ENCODE measurements around the gene KRTAP6-2. TPM values are rescaled to one million over a fixed set of nuclear protein-coding genes. Genes with fewer than 3 reads are reported as not detected.

KRTAP6-2 gene
- total and polyA plus RNA-seq, 11 donors, result not detected

- ATAC-seq, result no peak
- no peak for TF ChIP-seq CTCF (IDR thresholded peaks at IDR 0.05)
Observed at GRCh38 chr21:30563630-30564029, 35.1 kb downstream of the KRTAP6-2 start.

GRCh38 chr21:30563072-30563471 is 35.6 kb downstream of the KRTAP6-2 start:
- ATAC-seq (peak in 2 of 4 donors; percentile 47 to 71), DNase-seq (no peak)
- Histone ChIP-seq H3K9me3 (no peaks in the 10 kb centered on the region), H3K36me3 (no peaks in the 10 kb centered on the region), H3K4me3 (no peak overlapping the region), H3K27me3 (no peaks in the 10 kb centered on the region), H3K4me1 (peaks cover 0 to 8% (median 0%) of the 10 kb centered on the region in 12 donors), H3K27ac (no peak overlapping the region)
- 23 to 46% (median 35%) methylated on average over 6 of the region's 6 CpGs for WGBS, 4 donors
- intact Hi-C loops (cut with DNase I), result loop anchor here in 1 of 10 donors (10.0 kb wide), 1 partner anchor 78 kb away; the partner anchor contains the start of genes KRTAP19-1 and KRTAP19-2
- no peak for TF ChIP-seq POLR2A (IDR thresholded peaks at IDR 0.05)

More at GRCh38 chr21:30563630-30564029, 35.1 kb downstream of the KRTAP6-2 start:
- Histone ChIP-seq H3K36me3 (no peaks in the 10 kb centered on the region), H3K27ac (no peak overlapping the region), H3K27me3 (no peaks in the 10 kb centered on the region), H3K9me3 (no peaks in the 10 kb centered on the region), H3K4me3 (no peak overlapping the region), H3K4me1 (peaks cover 0 to 8% (median 0%) of the 10 kb centered on the region in 12 donors)
- intact Hi-C loops (cut with DNase I), result loop anchor here in 1 of 10 donors (10.0 kb wide), 1 partner anchor 79 kb away; the partner anchor contains the start of genes KRTAP19-1 and KRTAP19-2
- WGBS, 4 donors, result 80 to 86% (median 85%) methylated on average over 2 of the region's 2 CpGs
- DNase-seq, result no peak

GRCh38 chr21:30561957-30562356 is 36.7 kb downstream of the KRTAP6-2 start:
- no peak for DNase-seq
- no peak for TF ChIP-seq POLR2A (IDR thresholded peaks at IDR 0.05)
- TF ChIP-seq CTCF (IDR thresholded peaks at IDR 0.05), result no peak
- Histone ChIP-seq H3K36me3 (no peaks in the 10 kb centered on the region), H3K4me3 (no peak overlapping the region), H3K9me3 (no peaks in the 10 kb centered on the region), H3K27me3 (no peaks in the 10 kb centered on the region), H3K27ac (no peak overlapping the region), H3K4me1 (peaks cover 0 to 5% (median 0%) of the 10 kb centered on the region in 12 donors)
- intact Hi-C loops (cut with DNase I), result loop anchor here in 1 of 10 donors (10.0 kb wide), 1 partner anchor 77 kb away; the partner anchor contains the start of genes KRTAP19-1 and KRTAP19-2
- 63 to 76% (median 68%) methylated on average over 2 of the region's 2 CpGs for WGBS, 4 donors
- ATAC-seq, result no peak

- TF ChIP-seq POLR2A (IDR thresholded peaks at IDR 0.05) (no peak), CTCF (IDR thresholded peaks at IDR 0.05) (no peak)
- Histone ChIP-seq H3K27me3 (no peaks in the 10 kb centered on the region), H3K4me1 (peaks cover 0 to 5% (median 0%) of the 10 kb centered on the region in 12 donors), H3K9me3 (no peaks in the 10 kb centered on the region), H3K36me3 (no peaks in the 10 kb centered on the region), H3K4me3 (no peak within 1 kb of the TSS), H3K27ac (no peak within 1 kb of the TSS)
- peak in 2 of 4 donors; percentile 18 to 28 for ATAC-seq
- DNase-seq, result no peak
- 42 to 63% (median 49%) methylated on average over 2 of the region's 2 CpGs for WGBS, 4 donors
- intact Hi-C loops (cut with DNase I), result loop anchor here in 1 of 10 donors (10.0 kb wide), 1 partner anchor 77 kb away; the partner anchor contains the start of genes KRTAP19-1 and KRTAP19-2
Observed at GRCh38 chr21:30561264-30561895, 37.3 kb downstream of the KRTAP6-2 start, which contains the start of gene KRTAP19-7. Gene KRTAP19-7 (minus strand): TSS chr21:30561314. CDS start chr21:30561289, 25 bp downstream.
